GM03348 (cell line): ENCODE data around the gene DNAJB8.
A peak's percentile ranks its signal among the peaks of the same experiment; 100 is the strongest.

Experiments used
- DNase-seq: peaks from one replicate; pipeline ENCODE4 v3.0.0; 2012; ENCODE audit warnings: low spot score

The DNAJB8 gene

DNA sequence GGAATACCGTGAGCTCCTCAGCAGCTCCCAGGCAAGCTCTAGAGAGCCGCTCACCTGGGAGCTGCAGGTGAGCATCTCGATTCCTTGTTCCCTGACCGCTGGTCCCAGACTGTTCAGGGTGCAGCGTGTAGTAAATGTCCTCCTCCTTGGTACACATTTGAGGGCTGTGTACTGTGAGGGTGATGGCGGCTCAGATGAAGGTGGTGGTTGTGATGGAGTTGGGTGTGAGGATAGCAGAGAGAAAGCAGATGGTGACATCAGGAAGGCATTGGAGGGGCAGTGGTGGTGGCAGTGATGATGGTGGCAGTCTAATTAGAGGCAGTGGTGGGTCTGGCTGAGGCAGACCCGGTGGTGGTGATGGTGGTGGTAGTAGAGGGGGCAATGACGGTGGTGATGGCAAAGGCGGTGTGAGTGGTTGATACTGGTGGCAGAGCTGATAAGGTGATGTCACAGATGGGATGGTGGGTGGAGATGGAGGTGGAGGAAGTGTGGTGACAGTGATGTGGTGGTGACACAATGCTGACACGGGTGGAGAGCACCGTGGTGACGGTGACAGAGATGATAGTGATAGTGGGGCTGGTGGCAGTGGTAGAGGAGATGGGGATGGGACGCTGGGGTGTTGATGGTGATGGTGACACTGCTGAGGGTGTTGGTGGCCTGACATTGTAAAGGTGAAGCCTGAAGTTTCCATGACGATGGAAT, at the start of gene DNAJB8:
Gene DNAJB8, minus strand, starts transcription at position 51 of the 702 bp plus-strand sequence. CDS start 3,645 bp downstream, outside the sequence.
- no peak for DNase-seq

DNA sequence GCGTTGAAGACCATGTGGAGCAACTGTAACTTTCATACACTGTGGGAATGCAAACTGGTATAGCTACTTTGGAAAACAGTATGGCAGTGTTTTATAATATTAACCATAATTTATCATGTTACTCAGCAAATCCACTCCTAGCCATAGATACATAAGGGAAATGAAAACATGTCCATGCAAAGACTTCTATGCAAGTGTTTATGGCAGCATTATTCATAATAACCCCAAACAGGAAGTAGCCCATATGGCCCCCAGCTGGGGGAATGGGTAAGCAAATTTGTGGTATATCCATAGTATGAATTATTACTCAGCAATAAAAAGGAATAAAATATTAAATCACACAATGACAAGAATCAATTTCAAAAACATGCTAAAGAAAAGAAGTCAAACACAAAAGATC, 49.3 kb upstream of the DNAJB8 start:
- DNase-seq: no peak

- no peak for DNase-seq
Measured at GRCh38 chr3:128508852-128509251, 42.2 kb upstream of the DNAJB8 start.

- DNase-seq: no peak
Measured at GRCh38 chr3:128506754-128507153, 40.1 kb upstream of the DNAJB8 start.

DNA sequence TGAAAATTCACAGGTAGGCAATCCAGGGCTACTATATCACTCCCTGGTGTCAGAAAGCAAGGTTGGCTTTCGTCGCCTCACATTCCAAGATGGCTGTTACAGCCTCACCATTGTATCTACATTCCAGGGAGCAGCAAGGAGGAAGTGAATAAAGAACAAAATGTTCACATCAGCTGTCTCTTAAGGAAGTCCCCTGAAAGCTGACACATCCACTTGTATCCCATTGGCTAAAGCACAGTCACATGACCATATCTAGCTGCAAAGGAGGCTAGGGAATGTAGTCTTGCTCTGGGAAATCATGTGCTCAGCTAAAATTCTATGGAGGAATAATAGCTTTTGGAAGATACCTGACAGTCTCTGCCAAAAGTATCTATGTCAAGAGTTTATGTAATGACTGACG, 39.1 kb upstream of the DNAJB8 start:
- DNase-seq: no peak

DNA sequence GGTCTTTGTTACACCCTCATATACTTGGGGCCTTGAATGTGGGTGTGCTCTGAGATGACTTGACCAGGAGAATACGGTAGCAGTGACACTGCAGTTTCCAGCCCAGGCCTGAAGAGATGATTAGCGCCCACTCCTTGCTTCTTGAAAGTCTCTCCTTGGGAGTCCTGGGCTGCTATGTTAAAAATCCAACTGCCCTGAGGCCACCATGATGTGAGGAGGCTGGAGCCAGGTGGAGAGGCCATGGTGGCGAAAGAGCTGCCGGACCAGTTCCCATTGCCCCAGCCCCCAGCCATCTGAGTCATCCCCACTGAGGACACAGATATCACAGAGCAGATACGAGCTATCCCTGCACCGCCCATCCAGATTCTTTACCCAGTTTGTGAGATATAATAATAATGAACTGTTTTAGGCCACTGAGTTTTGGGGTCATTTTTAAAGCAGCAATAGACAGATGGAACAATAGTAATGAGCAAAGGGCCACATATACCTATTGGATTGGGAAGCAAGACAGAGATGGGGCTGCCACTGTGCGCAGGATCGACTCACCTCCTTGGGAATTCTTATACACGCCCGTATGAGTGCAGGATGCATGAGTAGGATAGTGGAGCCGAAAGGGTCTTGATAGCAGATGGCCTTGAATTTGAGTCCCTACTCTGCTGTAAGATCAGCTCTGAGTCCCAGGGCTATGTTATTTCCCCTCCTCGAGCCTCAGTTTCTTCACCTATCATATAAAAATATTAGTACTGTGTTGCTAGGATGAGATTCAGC, 38.5 kb upstream of the DNAJB8 start:
- no peak for DNase-seq

DNA sequence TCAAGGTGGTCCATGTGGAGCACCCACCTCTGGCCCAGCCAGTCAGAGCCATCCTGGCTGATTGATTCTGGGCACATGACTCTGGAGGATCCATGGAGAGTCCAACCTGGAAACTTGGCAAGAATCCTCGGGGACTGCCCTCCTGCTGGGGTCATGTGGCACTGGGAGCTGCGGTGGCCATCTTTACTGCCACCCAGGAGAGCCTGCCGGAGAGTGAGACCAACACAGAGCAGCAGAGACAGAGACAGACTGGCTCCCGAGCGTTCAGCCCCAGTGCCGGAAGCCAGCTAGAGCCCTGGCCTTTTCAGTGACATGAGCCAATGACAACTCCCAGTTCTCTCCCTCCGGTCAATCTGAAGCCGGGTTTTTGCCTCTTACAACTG, 37.8 kb upstream of the DNAJB8 start:
- DNase-seq: no peak

DNA sequence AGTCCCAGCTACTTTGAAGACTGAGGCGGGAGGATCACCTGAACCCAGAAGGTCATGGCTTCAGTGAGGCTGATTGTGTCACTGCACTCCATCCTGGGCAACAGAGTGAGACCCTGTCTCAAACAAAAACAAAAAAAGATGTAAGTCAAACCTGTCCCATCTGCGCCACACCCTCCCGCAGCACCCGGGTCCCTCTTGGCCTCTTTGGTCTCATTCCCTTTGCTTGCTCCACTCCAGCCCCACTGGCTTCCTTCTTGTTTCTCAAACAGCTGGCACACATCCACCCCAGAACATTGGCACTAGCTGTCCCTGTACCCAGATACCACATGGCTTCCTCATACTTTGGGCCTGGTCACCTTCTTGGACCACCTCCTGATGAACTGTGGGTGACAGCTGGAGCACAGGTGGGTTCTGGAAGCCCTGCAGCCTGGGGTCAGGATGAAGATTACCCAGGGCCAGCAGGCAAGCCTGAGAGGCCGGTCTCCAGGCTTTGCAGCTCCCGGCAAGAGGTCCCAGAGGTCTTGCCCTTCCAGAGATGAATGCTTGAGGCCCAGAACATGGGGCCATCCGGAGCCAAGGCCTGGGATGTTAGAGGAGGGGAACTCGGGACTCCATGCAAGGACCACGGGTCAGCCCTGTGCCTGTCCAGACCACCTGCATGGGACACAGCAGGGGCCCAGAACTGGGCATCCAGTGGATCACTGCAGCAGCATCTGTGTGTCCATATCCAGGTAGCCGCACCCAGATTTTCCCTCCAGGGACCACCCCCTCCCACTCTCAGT, 37.3 kb upstream of the DNAJB8 start:
- DNase-seq: no peak

DNA sequence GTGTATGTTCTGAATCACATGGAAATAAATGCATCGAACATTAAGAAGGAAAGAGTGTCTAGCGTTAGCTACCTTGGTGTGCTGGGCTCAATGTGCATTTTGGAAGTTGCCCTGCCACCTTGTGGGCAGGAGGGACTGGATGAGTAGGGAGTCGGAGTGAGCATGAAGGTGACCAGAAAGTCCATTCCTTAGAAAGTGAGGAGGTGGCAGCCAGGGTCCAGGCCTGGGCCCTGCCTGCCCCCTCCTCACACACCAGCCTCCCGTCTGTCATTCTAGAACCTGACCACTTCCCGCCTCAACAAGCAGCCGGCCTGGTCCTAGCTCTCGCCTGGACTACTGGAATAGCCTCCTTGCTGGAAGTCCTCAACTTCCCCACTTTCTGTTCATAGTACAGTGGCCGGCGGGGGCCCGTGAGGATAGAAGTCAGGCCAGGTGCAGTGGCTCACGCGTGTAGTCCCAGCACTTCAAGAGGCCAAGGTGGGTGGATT, 36.5 kb upstream of the DNAJB8 start:
- DNase-seq: no peak

GRCh38 chr3:128502712-128503111, 36.0 kb upstream of the DNAJB8 start:
- no peak for DNase-seq

GRCh38 chr3:128501431-128501830, 34.7 kb upstream of the DNAJB8 start:
- DNase-seq: no peak

GRCh38 chr3:128500556-128500955, 33.9 kb upstream of the DNAJB8 start:
- no peak for DNase-seq

GRCh38 chr3:128499724-128500275, 33.1 kb upstream of the DNAJB8 start:
- DNase-seq: peak; percentile 55

DNA sequence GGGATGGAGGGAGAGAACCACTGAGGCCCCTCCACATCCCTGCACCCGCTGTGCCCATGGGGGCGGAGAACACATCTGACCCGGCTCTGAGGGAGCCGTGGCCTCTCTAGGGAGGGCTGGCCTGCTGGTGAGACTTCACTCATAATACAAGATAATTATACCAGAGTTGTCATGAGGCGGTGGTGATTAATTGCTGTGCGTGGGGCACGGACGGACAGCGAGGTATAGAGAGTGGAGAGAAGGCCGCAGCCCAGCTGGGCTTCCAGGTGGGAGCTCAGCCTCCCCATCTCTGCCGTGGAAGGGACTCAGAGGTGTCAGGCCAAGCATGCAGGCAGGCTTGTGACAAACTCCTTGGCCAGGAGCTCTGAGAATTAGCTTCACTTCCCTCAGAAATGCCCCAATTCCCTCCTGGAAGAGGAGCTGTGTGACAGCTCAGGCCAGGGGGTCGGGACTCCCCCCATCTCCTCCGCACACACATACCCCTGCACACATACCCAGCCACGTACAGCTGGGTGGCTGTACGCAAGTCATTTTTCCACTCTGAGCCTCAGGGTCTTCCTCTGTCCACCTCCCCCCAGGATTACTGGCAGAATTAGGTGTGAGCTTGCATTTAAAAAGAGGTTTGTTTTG, 32.3 kb upstream of the DNAJB8 start:
- DNase-seq: no peak

DNA sequence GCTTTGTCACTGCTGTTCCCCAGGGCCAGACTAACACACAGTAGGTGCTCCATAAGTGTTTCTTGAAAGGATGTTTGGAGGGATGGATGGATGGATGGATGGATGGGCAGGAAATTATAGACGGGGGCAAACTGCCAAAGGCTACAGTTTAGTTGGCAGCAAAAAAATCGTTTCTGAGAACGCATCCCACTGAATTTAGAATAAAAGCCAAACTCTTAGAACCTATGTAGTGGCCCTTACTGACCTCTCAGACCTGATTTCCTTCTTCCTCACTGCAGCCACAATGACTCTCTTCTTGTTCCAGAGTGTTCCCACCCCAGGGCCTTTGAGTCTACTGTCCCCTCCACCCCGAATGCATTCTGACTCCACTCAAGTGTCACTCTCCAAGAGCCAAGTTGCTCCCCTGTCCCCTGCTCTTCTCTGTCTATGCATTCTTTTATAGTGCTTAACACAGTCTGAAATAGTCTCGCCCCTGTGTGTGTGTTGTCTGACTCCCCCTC, 31.5 kb upstream of the DNAJB8 start:
- DNase-seq: no peak

GRCh38 chr3:128497305-128498126, 30.8 kb upstream of the DNAJB8 start:
- peak; percentile 83 for DNase-seq

- no peak for DNase-seq
Measured at GRCh38 chr3:128496602-128497304, 30.1 kb upstream of the DNAJB8 start.

DNA sequence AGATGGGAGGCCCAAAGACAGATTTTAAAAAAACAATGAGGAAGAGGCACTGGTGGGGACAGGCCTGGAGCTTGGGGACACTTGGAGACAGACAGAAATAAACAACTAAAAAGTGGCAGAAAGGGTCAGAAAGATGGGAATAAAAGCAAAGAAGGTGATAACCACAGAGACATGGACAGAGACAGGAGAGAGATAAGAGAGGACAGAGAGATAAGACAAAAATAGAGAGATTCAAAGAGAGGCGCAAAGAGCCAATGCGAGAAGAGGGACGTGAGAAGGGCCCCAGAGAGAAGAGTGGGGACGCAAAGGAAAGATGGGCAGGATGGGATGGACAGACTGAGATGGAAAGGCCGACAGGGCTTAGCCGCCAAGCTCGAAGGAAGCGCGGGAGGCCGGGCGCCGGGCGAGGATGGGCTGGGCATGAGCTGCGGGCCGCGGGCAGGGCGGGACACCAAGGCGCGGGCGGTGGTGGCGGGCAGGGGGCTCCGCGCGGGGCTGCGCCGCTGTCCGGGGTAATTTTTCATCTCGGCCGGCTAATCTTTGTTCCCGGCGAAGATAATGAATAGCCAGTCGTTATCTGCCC, 29.4 kb upstream of the DNAJB8 start:
- DNase-seq: no peak

GRCh38 chr3:128495435-128495970, 28.8 kb upstream of the DNAJB8 start:
- DNase-seq: no peak

DNA sequence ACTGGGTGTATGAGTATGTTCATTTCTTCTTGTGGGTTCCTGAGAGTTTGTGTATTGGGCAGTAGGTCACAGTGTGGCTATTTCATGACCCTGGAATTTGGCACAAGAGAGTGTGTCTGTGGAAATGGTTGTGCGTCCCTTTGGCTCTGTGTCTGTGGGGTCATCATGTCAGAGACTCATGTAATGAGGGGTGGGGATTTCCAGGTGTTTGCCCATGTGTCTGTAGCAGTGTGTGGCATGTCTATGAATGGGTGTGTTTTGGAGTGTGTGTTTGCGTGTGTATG, 27.6 kb upstream of the DNAJB8 start:
- no peak for DNase-seq
